Measurements from ENCODE around the gene AS3MT.

- no peak for TF ChIP-seq EP300 (IDR thresholded peaks at IDR 0.05; ENCODE audit: borderline replicate concordance)
- no peak for TF ChIP-seq FOXM1 (IDR thresholded peaks at IDR 0.05; ENCODE audit: borderline replicate concordance, low read depth)
- no peak for TF ChIP-seq ZBTB7A (IDR thresholded peaks at IDR 0.05; ENCODE audit: low read depth)
- no peak for TF ChIP-seq RAD21 (IDR thresholded peaks at IDR 0.05; ENCODE audit: low read depth)
- no peak for TF ChIP-seq CEBPB (IDR thresholded peaks at IDR 0.05)
- TF ChIP-seq YY1 (IDR thresholded peaks at IDR 0.05; ENCODE audit: low read depth): no peak
- no peak for TF ChIP-seq CREB1 (IDR thresholded peaks at IDR 0.05; ENCODE audit: low read depth)
- no peak for TF ChIP-seq TAF1 (IDR thresholded peaks at IDR 0.05; ENCODE audit: low read depth)
- TF ChIP-seq MAX (IDR thresholded peaks at IDR 0.05): no peak
- no peak for TF ChIP-seq TCF12 (IDR thresholded peaks at IDR 0.05; ENCODE audit: low read depth)
- TF ChIP-seq NFIC (IDR thresholded peaks at IDR 0.05): no peak
Observed at GRCh38 chr10:102927311-102928010, 58.2 kb downstream of the AS3MT start.
